Ishikawa (cell line): ENCODE results near the gene KIT.

Source experiments
- CEBPB ChIP-seq: IDR thresholded peaks from 2 replicates; pipeline ENCODE4 v1.6.1; 2012
- CREB1 ChIP-seq: IDR thresholded peaks from 2 replicates; pipeline ENCODE4 v1.6.1; 2012; ENCODE audit warnings: low read depth
- EGR1 ChIP-seq: IDR thresholded peaks from 2 replicates; pipeline ENCODE4 v1.6.1; 2012
- EP300 ChIP-seq: IDR thresholded peaks from 2 replicates; pipeline ENCODE4 v1.6.1; 2012; ENCODE audit warnings: borderline replicate concordance
- FOXM1 ChIP-seq: IDR thresholded peaks from 2 replicates; pipeline ENCODE4 v1.6.1; 2012; ENCODE audit warnings: low read depth, borderline replicate concordance
- NFIC ChIP-seq: IDR thresholded peaks from 2 replicates; pipeline ENCODE4 v1.6.1; 2012
- RAD21 ChIP-seq: IDR thresholded peaks from 2 replicates; pipeline ENCODE4 v1.6.1; 2012; ENCODE audit warnings: low read depth
- TAF1 ChIP-seq: IDR thresholded peaks from 2 replicates; pipeline ENCODE4 v1.6.1; 2012; ENCODE audit warnings: low read depth, mild to moderate bottlenecking
- TCF12 ChIP-seq: IDR thresholded peaks from 2 replicates; pipeline ENCODE4 v1.6.1; 2012; ENCODE audit warnings: low read depth
- TEAD4 ChIP-seq: IDR thresholded peaks from 2 replicates; pipeline ENCODE4 v1.6.1; 2012
- YY1 ChIP-seq: IDR thresholded peaks from 2 replicates; pipeline ENCODE4 v1.6.1; 2012; ENCODE audit warnings: low read depth
- ZBTB7A ChIP-seq: IDR thresholded peaks from 2 replicates; pipeline ENCODE4 v1.6.1; 2012; ENCODE audit warnings: low read depth
- TF ChIP-seq, protein P1 (sequence below): IDR thresholded peaks from 2 replicates; pipeline ENCODE4 v1.6.1; 2012
- TF ChIP-seq, protein P2 (sequence below): IDR thresholded peaks from 2 replicates; pipeline ENCODE4 v1.6.1; 2012; ENCODE audit warnings: low read depth, mild to moderate bottlenecking
- TF ChIP-seq, protein P3 (sequence below): IDR thresholded peaks from 2 replicates; pipeline ENCODE4 v1.6.1; 2012

The KIT gene

DNA sequence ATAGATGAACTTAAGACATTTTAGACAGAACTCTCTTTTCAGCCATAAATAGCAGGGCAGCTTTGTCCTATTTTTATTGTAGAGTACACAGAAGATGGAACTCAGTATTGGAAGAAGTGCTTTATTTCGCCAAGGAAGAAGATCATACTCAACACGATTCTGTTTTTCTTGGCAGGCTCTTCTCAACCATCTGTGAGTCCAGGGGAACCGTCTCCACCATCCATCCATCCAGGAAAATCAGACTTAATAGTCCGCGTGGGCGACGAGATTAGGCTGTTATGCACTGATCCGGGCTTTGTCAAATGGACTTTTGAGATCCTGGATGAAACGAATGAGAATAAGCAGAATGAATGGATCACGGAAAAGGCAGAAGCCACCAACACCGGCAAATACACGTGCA lies 37.6 kb downstream of the KIT start:
- TF ChIP-seq, protein P1, sequence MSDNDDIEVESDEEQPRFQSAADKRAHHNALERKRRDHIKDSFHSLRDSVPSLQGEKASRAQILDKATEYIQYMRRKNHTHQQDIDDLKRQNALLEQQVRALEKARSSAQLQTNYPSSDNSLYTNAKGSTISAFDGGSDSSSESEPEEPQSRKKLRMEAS = no peak
- no peak for TF ChIP-seq CREB1
- TF ChIP-seq EGR1 = no peak
- no peak for TF ChIP-seq TCF12
- TF ChIP-seq, protein P2, sequence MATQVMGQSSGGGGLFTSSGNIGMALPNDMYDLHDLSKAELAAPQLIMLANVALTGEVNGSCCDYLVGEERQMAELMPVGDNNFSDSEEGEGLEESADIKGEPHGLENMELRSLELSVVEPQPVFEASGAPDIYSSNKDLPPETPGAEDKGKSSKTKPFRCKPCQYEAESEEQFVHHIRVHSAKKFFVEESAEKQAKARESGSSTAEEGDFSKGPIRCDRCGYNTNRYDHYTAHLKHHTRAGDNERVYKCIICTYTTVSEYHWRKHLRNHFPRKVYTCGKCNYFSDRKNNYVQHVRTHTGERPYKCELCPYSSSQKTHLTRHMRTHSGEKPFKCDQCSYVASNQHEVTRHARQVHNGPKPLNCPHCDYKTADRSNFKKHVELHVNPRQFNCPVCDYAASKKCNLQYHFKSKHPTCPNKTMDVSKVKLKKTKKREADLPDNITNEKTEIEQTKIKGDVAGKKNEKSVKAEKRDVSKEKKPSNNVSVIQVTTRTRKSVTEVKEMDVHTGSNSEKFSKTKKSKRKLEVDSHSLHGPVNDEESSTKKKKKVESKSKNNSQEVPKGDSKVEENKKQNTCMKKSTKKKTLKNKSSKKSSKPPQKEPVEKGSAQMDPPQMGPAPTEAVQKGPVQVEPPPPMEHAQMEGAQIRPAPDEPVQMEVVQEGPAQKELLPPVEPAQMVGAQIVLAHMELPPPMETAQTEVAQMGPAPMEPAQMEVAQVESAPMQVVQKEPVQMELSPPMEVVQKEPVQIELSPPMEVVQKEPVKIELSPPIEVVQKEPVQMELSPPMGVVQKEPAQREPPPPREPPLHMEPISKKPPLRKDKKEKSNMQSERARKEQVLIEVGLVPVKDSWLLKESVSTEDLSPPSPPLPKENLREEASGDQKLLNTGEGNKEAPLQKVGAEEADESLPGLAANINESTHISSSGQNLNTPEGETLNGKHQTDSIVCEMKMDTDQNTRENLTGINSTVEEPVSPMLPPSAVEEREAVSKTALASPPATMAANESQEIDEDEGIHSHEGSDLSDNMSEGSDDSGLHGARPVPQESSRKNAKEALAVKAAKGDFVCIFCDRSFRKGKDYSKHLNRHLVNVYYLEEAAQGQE = no peak
- TF ChIP-seq, protein P3, sequence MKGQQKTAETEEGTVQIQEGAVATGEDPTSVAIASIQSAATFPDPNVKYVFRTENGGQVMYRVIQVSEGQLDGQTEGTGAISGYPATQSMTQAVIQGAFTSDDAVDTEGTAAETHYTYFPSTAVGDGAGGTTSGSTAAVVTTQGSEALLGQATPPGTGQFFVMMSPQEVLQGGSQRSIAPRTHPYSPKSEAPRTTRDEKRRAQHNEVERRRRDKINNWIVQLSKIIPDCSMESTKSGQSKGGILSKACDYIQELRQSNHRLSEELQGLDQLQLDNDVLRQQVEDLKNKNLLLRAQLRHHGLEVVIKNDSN = no peak
- TF ChIP-seq ZBTB7A = no peak
- no peak for TF ChIP-seq NFIC
- no peak for TF ChIP-seq FOXM1

DNA sequence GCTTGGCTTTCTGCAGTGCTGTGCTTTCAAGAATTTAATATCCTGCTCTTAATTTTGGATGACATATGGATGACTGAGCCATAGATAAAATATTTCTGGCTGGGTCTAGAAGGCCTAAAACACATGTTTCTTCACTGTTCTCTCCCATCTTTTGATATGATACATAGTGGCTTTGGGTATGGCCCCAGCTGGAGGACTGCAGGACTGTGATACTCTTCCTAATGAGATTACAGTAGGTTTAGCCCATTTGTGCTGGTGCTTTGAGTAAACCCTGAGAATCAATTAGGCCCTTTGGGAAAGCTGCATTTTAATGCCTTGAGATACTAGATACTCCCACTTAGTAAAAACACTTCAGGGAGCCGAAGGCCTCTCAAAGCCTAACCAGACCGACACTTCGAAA lies 38.0 kb downstream of the KIT start:
- TF ChIP-seq RAD21 (no peak), TAF1 (no peak), ZBTB7A (no peak), EP300 (no peak), TCF12 (no peak), CEBPB (no peak), YY1 (no peak), TEAD4 (no peak), FOXM1 (no peak), EGR1 (no peak)
- TF ChIP-seq, protein P3 = no peak

DNA sequence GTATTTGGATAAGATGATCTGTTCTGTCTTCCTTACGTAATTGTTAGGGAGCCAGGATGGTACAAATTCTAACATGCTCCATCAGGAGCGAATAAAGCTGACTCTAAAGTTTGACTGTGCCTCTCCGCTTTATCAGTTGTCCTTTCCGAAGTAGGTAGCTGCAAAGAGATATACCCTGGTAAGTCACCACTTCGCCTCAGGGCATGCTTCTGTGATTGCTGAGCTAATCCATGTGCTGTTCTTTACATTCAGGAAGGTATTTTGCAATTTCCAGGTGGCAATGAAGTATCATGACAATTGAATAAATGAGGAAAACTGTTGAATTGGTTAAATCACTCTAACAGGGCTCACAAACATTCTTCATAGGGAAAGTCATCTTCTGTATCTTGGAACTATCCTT lies 38.9 kb downstream of the KIT start:
- no peak for TF ChIP-seq CREB1
- TF ChIP-seq FOXM1 = no peak
- no peak for TF ChIP-seq CEBPB
- TF ChIP-seq RAD21 = no peak
- TF ChIP-seq, protein P1 = no peak
- no peak for TF ChIP-seq NFIC
- TF ChIP-seq ZBTB7A = no peak
- TF ChIP-seq TCF12 = no peak
- no peak for TF ChIP-seq EP300
- TF ChIP-seq TAF1 = no peak
- no peak for TF ChIP-seq YY1
- TF ChIP-seq EGR1 = no peak
- TF ChIP-seq TEAD4 = no peak
- TF ChIP-seq, protein P3 = no peak
- TF ChIP-seq, protein P2 = no peak

DNA sequence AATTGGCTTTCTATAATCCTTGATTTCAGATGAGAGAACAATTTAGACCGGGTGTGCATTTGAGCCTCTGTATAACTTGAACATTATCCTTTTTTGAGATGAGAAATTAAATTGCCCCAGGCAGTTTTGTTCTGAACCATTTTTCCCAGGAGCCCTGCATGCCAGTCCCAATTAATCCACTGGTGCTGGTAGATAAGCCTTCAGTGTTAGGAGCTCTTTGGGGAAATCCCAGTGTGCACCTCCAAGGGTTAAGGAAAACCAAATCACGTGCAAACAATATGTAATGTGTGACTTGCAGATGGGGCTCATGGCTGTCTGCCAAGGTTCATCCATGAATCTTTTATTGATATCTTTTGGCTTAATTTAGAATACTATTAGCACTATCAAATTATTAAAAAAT lies 43.2 kb downstream of the KIT start:
- TF ChIP-seq, protein P1 = no peak
- TF ChIP-seq, protein P2 = no peak
